ENCODE data around the gene EPHA1. TPM values are rescaled to one million over a fixed set of nuclear protein-coding genes. Genes with fewer than 3 reads are reported as not detected.

Gene EPHA1
- total RNA-seq, 4 donors from 2014 or later = 0.17 to 0.23 TPM; not detected in 2

DNA sequence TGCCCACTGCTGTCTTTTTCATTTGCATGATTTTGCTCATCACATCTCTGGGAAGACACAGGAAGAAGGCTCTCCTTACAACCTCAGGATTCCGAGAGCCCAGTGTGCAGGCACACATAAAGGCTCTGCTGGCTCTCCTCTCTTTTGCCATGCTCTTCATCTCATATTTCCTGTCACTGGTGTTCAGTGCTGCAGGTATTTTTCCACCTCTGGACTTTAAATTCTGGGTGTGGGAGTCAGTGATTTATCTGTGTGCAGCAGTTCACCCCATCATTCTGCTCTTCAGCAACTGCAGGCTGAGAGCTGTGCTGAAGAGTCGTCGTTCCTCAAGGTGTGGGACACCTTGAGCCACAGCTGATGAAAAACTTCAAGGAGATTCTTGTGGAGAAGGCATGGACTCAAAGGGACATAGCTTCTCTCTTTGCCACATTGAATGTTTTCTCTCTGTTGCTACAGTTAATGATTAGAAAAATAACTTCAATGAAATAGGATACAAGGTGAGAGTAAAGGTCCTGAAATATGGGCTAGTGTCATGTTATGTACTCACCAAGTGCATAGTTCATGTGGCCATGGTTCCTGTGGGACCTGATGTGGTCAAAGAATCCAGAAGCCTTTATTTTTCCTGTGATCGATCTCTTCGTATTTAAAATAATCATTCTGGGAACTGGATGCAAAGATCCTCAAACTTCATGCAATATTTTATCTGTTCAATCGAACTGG lies 35.6 kb upstream of the EPHA1 start:
- H3K4me3 ChIP-seq = no peak overlapping the region
- WGBS = 96% methylated on average over 6 of the region's 6 CpGs
- no peak for TF ChIP-seq EP300 (IDR thresholded peaks at IDR 0.05)
- no peak for TF ChIP-seq POLR2A (IDR thresholded peaks at IDR 0.05; ENCODE audit: low read depth)
- TF ChIP-seq, protein P1, sequence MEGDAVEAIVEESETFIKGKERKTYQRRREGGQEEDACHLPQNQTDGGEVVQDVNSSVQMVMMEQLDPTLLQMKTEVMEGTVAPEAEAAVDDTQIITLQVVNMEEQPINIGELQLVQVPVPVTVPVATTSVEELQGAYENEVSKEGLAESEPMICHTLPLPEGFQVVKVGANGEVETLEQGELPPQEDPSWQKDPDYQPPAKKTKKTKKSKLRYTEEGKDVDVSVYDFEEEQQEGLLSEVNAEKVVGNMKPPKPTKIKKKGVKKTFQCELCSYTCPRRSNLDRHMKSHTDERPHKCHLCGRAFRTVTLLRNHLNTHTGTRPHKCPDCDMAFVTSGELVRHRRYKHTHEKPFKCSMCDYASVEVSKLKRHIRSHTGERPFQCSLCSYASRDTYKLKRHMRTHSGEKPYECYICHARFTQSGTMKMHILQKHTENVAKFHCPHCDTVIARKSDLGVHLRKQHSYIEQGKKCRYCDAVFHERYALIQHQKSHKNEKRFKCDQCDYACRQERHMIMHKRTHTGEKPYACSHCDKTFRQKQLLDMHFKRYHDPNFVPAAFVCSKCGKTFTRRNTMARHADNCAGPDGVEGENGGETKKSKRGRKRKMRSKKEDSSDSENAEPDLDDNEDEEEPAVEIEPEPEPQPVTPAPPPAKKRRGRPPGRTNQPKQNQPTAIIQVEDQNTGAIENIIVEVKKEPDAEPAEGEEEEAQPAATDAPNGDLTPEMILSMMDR (IDR thresholded peaks at IDR 0.05) = no peak

DNA sequence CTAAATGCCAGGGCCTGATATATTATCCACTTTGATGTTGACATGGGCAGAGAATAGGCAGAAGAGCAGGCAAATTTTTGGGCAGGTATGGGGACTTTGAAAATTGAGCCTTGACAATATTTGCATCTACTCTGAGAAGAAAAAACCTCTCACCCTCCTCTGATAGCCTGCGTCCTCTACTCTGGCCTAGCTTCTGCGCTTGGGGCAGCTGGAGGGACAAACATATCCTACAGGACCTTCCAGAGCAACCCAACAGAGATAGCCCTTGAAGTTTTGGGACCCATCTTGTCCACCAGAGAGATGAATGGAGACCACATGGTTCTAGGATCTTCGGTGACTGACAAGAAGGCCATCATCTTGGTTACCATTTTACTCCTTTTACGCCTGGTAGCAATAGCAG lies 34.5 kb upstream of the EPHA1 start, which contains the start of gene TAS2R60:
TSS of gene TAS2R60 (plus strand) at position 301 of the 400 bp plus-strand sequence. CDS start at position 301, 0 bp downstream.
- no peak within 1 kb of the TSS for H3K4me3 ChIP-seq
- TF ChIP-seq POLR2AphosphoS5 (IDR thresholded peaks at IDR 0.05) (no peak), POLR2A (IDR thresholded peaks at IDR 0.05; ENCODE audit: low read depth) (no peak), EP300 (IDR thresholded peaks at IDR 0.05) (no peak)
- TF ChIP-seq, protein P1 (IDR thresholded peaks at IDR 0.05) = no peak
- H3K36me3 ChIP-seq = no peaks in the 10 kb centered on the region
- DNase-seq (ENCODE audit: extremely low spot score) = peak; percentile 72
- WGBS = 100% methylated on average over 2 of the region's 4 CpGs
- intact Hi-C loops (cut with DNase I) = no loop called here
- no peak within 1 kb of the TSS for H3K27ac ChIP-seq (replicated peaks in 1 of 4)
- H3K27me3 ChIP-seq = no peaks in the 10 kb centered on the region
- H3K4me1 ChIP-seq = no peaks in the 10 kb centered on the region
- H3K9me3 ChIP-seq = no peaks in the 10 kb centered on the region

More for the DNA sequence above, 35.6 kb upstream of the EPHA1 start:
- Histone ChIP-seq H3K4me1 (no peaks in the 10 kb centered on the region), H3K36me3 (no peaks in the 10 kb centered on the region), H3K27me3 (no peaks in the 10 kb centered on the region), H3K27ac (replicated peaks in 1 of 4) (no peak overlapping the region), H3K9me3 (no peaks in the 10 kb centered on the region)
- peak; percentile 53 for DNase-seq (ENCODE audit: extremely low spot score)
- intact Hi-C loops (cut with DNase I) = no loop called here

DNA sequence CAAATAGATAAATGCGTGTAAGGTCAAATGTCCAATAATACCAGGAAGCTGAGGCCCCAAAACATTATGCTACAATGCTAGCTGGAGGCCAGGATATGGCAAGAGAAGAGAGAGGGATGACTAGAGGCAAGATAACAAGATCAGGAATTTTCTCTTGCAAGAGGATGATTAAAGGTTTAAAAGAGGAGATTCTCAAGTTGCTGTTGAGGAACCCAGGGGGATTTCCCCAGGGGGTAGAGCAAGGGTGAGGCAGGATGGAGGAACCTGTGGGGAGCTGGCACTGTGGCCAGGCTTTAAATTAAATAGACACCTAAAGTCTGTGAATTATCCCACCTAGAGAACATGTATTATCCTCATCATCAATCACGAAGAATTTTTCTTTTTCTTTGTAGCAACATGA lies 31.2 kb upstream of the EPHA1 start:
- Histone ChIP-seq H3K27me3 (no peaks in the 10 kb centered on the region), H3K36me3 (no peaks in the 10 kb centered on the region), H3K4me3 (no peak overlapping the region), H3K27ac (replicated peaks in 1 of 4) (no peak overlapping the region), H3K4me1 (no peaks in the 10 kb centered on the region), H3K9me3 (no peaks in the 10 kb centered on the region)
- TF ChIP-seq, protein P1 (IDR thresholded peaks at IDR 0.05) = no peak
- no peak for TF ChIP-seq POLR2AphosphoS5 (IDR thresholded peaks at IDR 0.05)
- TF ChIP-seq EP300 (IDR thresholded peaks at IDR 0.05) = no peak
- TF ChIP-seq POLR2A (IDR thresholded peaks at IDR 0.05; ENCODE audit: low read depth) = no peak
- no peak for DNase-seq (ENCODE audit: extremely low spot score)
- intact Hi-C loops (cut with DNase I) = no loop called here
- WGBS = 94% methylated on average over 2 of the region's 2 CpGs

DNA sequence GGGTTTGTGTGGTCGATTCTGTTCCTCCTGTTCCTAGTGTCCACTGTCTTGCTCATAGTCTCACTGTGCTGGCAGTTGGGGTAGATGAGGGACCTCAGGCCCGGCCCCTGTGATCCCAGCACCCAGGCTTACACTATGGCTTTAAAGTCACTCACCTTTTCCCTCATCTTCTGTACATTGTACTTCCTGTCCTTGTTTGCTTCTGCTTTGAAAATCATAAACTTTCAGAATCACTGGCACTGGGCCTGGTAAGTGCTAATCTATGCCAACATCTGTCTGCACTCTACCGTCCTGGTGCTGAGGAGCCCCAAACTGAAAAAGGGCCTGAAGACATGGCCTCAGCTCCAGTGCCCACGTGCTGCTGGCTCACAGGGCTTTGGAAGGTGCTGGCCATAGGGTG lies 28.9 kb upstream of the EPHA1 start:
- H3K4me1 ChIP-seq = no peaks in the 10 kb centered on the region
- H3K9me3 ChIP-seq = no peaks in the 10 kb centered on the region
- TF ChIP-seq POLR2AphosphoS5 (IDR thresholded peaks at IDR 0.05) (no peak), POLR2A (IDR thresholded peaks at IDR 0.05; ENCODE audit: low read depth) (no peak), EP300 (IDR thresholded peaks at IDR 0.05) (no peak)
- TF ChIP-seq, protein P1 (IDR thresholded peaks at IDR 0.05) = no peak
- no peaks in the 10 kb centered on the region for H3K27me3 ChIP-seq
- DNase-seq (ENCODE audit: extremely low spot score) = no peak
- WGBS = 64% methylated on average over 4 of the region's 4 CpGs
- no peaks in the 10 kb centered on the region for H3K36me3 ChIP-seq
- no peak overlapping the region for H3K4me3 ChIP-seq
- intact Hi-C loops (cut with DNase I) = no loop called here
- no peak overlapping the region for H3K27ac ChIP-seq (replicated peaks in 1 of 4)
